Ovary (tissue), 9 donors: ENCODE data around the gene CACNA1A. TPM values are rescaled to one million over a fixed set of nuclear protein-coding genes. Genes with fewer than 3 reads are reported as not detected.

Experiments
- DNase-seq, 5 donors: peaks; one replicate each; pipeline ENCODE4 v3.0.0-alpha.2; 2019 to 2020
- H3K27ac ChIP-seq, 2 donors: fragments of 200-600 bp; one replicate each; pipeline versions ENCODE4 v1.5.1 to v1.8.0; 2019 to 2022
- H3K27me3 ChIP-seq: fragments of 200-600 bp; one replicate; pipeline ENCODE4 v1.8.0; 2022
- H3K36me3 ChIP-seq: fragments of 200-600 bp; sonication (generic); one replicate; pipeline ENCODE4 v1.5.1; 2019
- H3K4me1 ChIP-seq: one replicate; pipeline ENCODE4 v1.8.1; 2013; ENCODE audit warnings: mild to moderate bottlenecking, moderate library complexity; ENCODE audit not compliant: insufficient read depth
- H3K4me3 ChIP-seq: fragments of 200-600 bp; sonication (generic); one replicate; pipeline ENCODE4 v1.5.1; 2017
- H3K9me3 ChIP-seq, 2 donors: fragments of 200-600 bp in 1 of 2; sonication (generic) in 1 of 2; one replicate each; pipeline versions ENCODE4 v1.5.1 to v1.8.1; 2013 to 2019; ENCODE audit warnings: mild to moderate bottlenecking in 1 of 2, moderate library complexity in 1 of 2
- EP300 ChIP-seq: sonication (generic); formaldehyde crosslinking; IDR thresholded peaks from one replicate; pipeline ENCODE4 v1.6.1; 2017; ENCODE audit warnings: antibody characterized with exemption
- POLR2A ChIP-seq: fragments of 450-650 bp; IDR thresholded peaks from one replicate; pipeline ENCODE4 v1.6.1; 2017; ENCODE audit warnings: antibody characterized with exemption, mild to moderate bottlenecking, moderate library complexity
- WGBS, 3 donors: extraction: QIAGEN DNeasy Blood & Tissue Kit in 1 of 3; methylation state at CpG; one replicate each; pipeline versions ENCODE4 v1.1.5 to v1.1.7; 2013 to 2017; 5-methylcytosine and 5-hydroxymethylcytosine counted together
- intact Hi-C, 4 donors: fragments of 100-400 bp; cut with DNase I; formaldehyde crosslinking; loops; one replicate each; pipeline versions ENCODE4 v1.11.0 to v1.15.1; 2022 to 2023
- polyA plus RNA-seq, 2 donors: library from polyadenylated mRNA; stranded (reverse); fragments of 200-250 nt in 1 of 2; fragments of 350-450 nt in 1 of 2; fragmentation: Illumina TruSeq in 1 of 2; extraction: RNeasy Lipid Tissue Mini Kit (QIAGEN cat#74804) in 1 of 2; gene quantifications; one replicate each; pipeline ENCODE4 v1.2.3, GENCODE V29; 2013 to 2014
- total RNA-seq, 7 donors: library from RNA; depleted of rRNA in 2 of 7; stranded (reverse); fragments of >200 nt in 2 of 7; fragmentation: NEBNext Ultra II Directional in 3 of 7; extraction: Animal tissue kit (Norgen Biotek cat#: 25700) in 3 of 7; gene quantifications; one replicate each; pipeline versions ENCODE4 v1.1.0 to v1.2.4, GENCODE V29; 2016 to 2023
- TF ChIP-seq, protein P1 (sequence below), 3 donors: fragments of 450-650 bp in 2 of 3; fragments of 200-600 bp in 1 of 3; IDR thresholded peaks; one replicate each; pipeline versions ENCODE4 v1.5.1 to v1.8.0; 2016 to 2022; ENCODE audit warnings: antibody characterized with exemption in 3 of 3, mild to moderate bottlenecking in 1 of 3
- donor health status: DM: no; HTN: no; CAD: no; lungs with moderate emphysema.
- donor health status: DM: no; HTN: no; CAD: no.
- donor health status: Bipolar disorder and iron deficiency.
- donor health status: DM: yes; HTN: yes; CAD: no.
- donor health status: DM: no; HTN: no; CAD: no.
- donor health status: DM: yes; HTN: yes; CAD: no.

CACNA1A gene
- total and polyA plus RNA-seq, 9 donors, result 0.60 to 3.3 (median 1.6) TPM

DNA sequence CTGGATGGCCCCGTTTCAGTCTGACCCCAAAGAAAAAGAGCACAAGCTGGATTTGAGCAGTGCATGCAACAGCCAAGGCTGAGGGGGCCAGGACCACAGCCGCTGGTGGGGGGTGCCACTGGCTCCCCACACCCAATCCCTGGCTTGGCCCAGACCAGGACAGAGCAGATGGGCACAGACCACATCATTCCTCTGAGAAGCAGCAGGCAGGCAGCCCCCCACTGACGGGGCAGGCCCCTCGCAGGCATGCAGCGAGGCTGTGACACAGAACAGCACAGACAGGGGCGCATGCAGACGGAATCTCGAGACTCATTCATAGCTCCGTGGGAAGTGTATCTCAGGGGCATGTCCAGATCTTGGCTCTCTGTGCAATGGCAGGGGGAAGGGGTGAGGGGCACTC, 281.2 kb downstream of the CACNA1A start:
- no peak for DNase-seq
- Histone ChIP-seq H3K27me3 (no peaks in the 10 kb centered on the region), H3K4me3 (no peak overlapping the region), H3K9me3 (no peaks in the 10 kb centered on the region), H3K36me3 (no peaks in the 10 kb centered on the region), H3K4me1 (no peaks in the 10 kb centered on the region), H3K27ac (no peak overlapping the region)
- intact Hi-C loops, result no loop called here
- TF ChIP-seq POLR2A, result no peak
- TF ChIP-seq, protein P1, sequence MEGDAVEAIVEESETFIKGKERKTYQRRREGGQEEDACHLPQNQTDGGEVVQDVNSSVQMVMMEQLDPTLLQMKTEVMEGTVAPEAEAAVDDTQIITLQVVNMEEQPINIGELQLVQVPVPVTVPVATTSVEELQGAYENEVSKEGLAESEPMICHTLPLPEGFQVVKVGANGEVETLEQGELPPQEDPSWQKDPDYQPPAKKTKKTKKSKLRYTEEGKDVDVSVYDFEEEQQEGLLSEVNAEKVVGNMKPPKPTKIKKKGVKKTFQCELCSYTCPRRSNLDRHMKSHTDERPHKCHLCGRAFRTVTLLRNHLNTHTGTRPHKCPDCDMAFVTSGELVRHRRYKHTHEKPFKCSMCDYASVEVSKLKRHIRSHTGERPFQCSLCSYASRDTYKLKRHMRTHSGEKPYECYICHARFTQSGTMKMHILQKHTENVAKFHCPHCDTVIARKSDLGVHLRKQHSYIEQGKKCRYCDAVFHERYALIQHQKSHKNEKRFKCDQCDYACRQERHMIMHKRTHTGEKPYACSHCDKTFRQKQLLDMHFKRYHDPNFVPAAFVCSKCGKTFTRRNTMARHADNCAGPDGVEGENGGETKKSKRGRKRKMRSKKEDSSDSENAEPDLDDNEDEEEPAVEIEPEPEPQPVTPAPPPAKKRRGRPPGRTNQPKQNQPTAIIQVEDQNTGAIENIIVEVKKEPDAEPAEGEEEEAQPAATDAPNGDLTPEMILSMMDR (IDR thresholded peaks at IDR 0.05), result no peak
- TF ChIP-seq EP300, result no peak
- WGBS, 3 donors, result 39 to 56% (median 41%) methylated on average over 9 of the region's 9 CpGs

DNA sequence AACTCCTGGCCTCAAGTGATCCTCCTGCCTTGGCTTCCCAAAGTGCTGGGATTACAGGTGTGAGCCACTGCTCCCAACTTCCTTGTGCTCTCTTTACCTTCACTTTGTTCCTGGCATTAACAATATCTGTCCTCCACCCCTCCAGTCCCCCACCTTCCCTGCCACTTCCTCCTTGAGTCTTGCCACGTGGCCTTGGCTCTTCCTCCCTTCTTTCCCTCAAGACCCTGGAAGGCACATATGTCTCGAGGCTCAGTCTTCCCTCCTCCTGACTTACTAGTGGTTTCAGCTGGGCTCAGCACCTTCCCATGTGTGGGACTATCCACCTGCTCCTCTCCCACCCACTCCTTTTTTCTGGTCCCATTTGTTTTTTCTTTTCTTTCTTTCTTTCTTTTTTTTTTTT, 285.4 kb downstream of the CACNA1A start:
- Histone ChIP-seq H3K4me1 (no peaks in the 10 kb centered on the region), H3K27ac (no peak overlapping the region), H3K36me3 (no peaks in the 10 kb centered on the region), H3K9me3 (no peaks in the 10 kb centered on the region), H3K27me3 (no peaks in the 10 kb centered on the region), H3K4me3 (no peak overlapping the region)
- WGBS, 3 donors, result 20 to 36% (median 24%) methylated on average over 2 of the region's 2 CpGs
- no peak for DNase-seq
- TF ChIP-seq, protein P1 (IDR thresholded peaks at IDR 0.05), result no peak
- TF ChIP-seq POLR2A (no peak), EP300 (no peak)
- intact Hi-C loops, result no loop called here

DNA sequence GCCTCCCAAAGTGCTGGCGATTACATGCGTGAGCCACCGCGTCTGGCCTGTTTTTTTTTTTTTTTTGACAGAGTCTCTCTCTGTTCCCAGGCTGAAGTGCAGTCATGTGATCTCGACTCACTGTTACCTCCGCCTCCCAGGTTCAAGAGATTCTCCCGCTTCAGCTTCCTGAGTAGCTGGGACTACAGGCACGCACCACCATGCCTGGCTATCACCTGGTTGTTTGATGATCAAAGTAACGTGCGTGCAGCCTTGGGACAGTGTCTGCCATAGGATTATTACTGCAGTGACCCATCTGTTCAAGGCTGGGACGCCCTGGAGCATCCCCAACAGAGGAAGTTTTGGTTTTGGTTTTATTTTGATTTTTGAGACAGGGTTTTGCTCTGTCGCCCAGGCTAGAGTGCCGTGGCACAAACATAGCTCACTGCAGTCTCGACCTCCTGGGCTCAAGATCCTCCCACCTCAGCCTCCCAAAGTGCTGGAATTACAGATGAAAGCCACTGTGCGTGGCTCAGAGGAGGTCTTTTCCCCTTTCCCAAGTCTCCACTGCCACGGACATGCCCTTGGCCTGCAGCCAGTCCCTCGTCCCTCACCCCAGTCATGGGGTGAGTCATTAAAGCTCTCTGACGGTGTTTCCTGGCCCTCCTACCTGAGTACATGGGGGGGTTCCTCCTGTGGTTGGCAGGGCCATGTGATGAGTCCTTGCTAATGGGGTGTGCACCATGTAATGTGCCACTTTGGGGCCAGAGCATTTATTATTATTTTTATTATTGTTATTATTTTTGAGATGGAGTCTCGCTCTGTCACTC, 290.5 kb downstream of the CACNA1A start:
- H3K36me3 ChIP-seq, result no peaks in the 10 kb centered on the region
- no peak overlapping the region for H3K4me3 ChIP-seq
- H3K9me3 ChIP-seq, result no peaks in the 10 kb centered on the region
- WGBS, 3 donors, result 43 to 61% (median 48%) methylated on average over 19 of the region's 19 CpGs
- TF ChIP-seq POLR2A (no peak), EP300 (no peak)
- TF ChIP-seq, protein P1 (IDR thresholded peaks at IDR 0.05), result no peak
- no peak for DNase-seq
- no peaks in the 10 kb centered on the region for H3K4me1 ChIP-seq
- intact Hi-C loops, result no loop called here
- H3K27me3 ChIP-seq, result no peaks in the 10 kb centered on the region
- H3K27ac ChIP-seq, result no peak overlapping the region

DNA sequence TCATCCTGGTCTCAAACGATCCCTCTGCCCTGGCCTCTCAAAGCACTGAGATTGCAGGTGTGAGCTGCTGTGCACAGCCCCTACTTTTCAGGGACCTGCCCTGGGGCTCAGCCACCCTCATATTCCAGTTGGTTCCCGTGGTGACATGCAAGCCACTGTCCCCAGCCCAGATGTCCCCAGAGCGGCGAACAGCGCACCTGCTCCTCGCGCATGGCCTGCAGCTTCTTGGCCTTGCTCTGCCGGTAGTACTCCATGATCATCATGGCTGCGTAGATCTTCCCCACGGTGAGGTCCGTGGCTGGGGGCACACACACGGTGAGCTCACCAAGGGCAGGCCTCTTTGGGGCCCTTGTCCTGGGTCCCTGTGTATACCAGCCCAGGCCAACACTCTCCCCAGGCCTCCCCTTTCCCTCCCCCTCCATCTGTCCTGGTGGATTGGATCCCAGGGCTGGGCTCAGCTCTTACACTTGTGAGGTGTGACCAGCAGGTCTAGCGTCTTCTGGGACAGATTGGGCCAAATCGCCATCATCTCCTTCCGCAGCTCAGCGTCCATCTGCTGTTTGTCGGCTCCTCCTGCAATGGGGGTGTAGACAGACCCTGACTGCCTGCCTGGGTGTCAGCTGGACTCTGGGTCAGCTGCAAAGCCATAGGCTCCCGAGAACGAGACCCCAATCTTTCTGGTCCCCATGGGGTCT, 292.1 kb downstream of the CACNA1A start:
- H3K27ac ChIP-seq, result no peak overlapping the region

More for the DNA sequence above, 292.1 kb downstream of the CACNA1A start:
- no peaks in the 10 kb centered on the region for H3K36me3 ChIP-seq
- H3K27me3 ChIP-seq, result no peaks in the 10 kb centered on the region
- H3K4me1 ChIP-seq, result no peaks in the 10 kb centered on the region
- TF ChIP-seq, protein P1 (IDR thresholded peaks at IDR 0.05), result no peak
- TF ChIP-seq EP300 (no peak), POLR2A (no peak)
- no peak for DNase-seq
- no peak overlapping the region for H3K4me3 ChIP-seq
- intact Hi-C loops, result no loop called here
- 82 to 90% (median 87%) methylated on average over 18 to 19 of the region's 19 CpGs for WGBS, 3 donors
- no peaks in the 10 kb centered on the region for H3K9me3 ChIP-seq
